Heart right ventricle (tissue), 16 donors: ENCODE measurements around the gene NT5C3A. TPM values are rescaled to one million over a fixed set of nuclear protein-coding genes. Genes with fewer than 3 reads are reported as not detected.
A peak's percentile ranks its signal among the peaks of the same experiment; 100 is the strongest.

Source experiments
- ATAC-seq, 8 donors: fragments of 200-7000 bp; cut with Tn5 transposase; one replicate each; pipeline ENCODE4 v1.9.1; 2020; ENCODE audit warnings: mild to moderate bottlenecking in 8 of 8, moderate library complexity in 8 of 8, moderate number of reproducible peaks in 1 of 8
- DNase-seq, 2 donors: peaks; one replicate each; pipeline ENCODE4 v3.0.0-alpha.2; 2020
- H3K27ac ChIP-seq, 10 donors: fragments of 200-600 bp; sonication (generic) in 2 of 10; one replicate each; pipeline versions ENCODE4 v1.5.0 to v1.8.0; 2020 to 2022; ENCODE audit warnings: mild to moderate bottlenecking in 3 of 10
- H3K27me3 ChIP-seq, 7 donors: fragments of 200-600 bp; one replicate each; pipeline ENCODE4 v1.8.0; 2021 to 2022; ENCODE audit warnings: mild to moderate bottlenecking in 2 of 7
- H3K36me3 ChIP-seq, 9 donors: fragments of 200-600 bp; sonication (generic) in 1 of 9; one replicate each; pipeline versions ENCODE4 v1.5.0 to v1.8.0; 2020 to 2022; ENCODE audit warnings: mild to moderate bottlenecking in 2 of 9
- H3K4me1 ChIP-seq, 9 donors: fragments of 200-600 bp; sonication (generic) in 1 of 9; one replicate each; pipeline versions ENCODE4 v1.5.0 to v1.8.0; 2020 to 2022; ENCODE audit warnings: mild to moderate bottlenecking in 4 of 9
- H3K4me3 ChIP-seq, 10 donors: fragments of 200-600 bp; sonication (generic) in 2 of 10; one replicate each; pipeline versions ENCODE4 v1.5.0 to v1.8.0; 2020 to 2022; ENCODE audit warnings: mild to moderate bottlenecking in 7 of 10, moderate library complexity in 2 of 10
- H3K9me3 ChIP-seq, 11 donors: fragments of 200-600 bp in 10 of 11; sonication (generic) in 2 of 11; one replicate each; pipeline versions ENCODE4 v1.5.0 to v1.8.0; 2013 to 2022; ENCODE audit warnings: mild to moderate bottlenecking in 2 of 11, control low read depth in 1 of 11, moderate library complexity in 1 of 11
- WGBS, 2 donors: extraction: QIAGEN DNeasy Blood & Tissue Kit; methylation state at CpG; one replicate each; pipeline ENCODE4 v1.1.7; 2013; ENCODE audit warnings: inconsistent platforms in 1 of 2; 5-methylcytosine and 5-hydroxymethylcytosine counted together
- intact Hi-C, 10 donors: fragments of 100-400 bp; cut with DNase I; formaldehyde crosslinking; loops; one replicate each; pipeline versions ENCODE4 v1.11.1 to v1.14.2; 2022
- polyA plus RNA-seq, 2 donors: library from polyadenylated mRNA; stranded (reverse); fragments of 200-250 nt; gene quantifications; one replicate each; pipeline ENCODE4 v1.2.3, GENCODE V29; 2013
- total RNA-seq, 10 donors: library from RNA; stranded (reverse); fragmentation: NEBNext Ultra II Directional in 3 of 10; extraction: Animal tissue kit (Norgen Biotek cat#: 25700) in 3 of 10; gene quantifications; one replicate each; pipeline versions ENCODE4 v1.2.1 to v1.2.4, GENCODE V29; 2021 to 2023
- TF ChIP-seq, protein P1 (sequence below), 9 donors: fragments of 200-600 bp; sonication (generic) in 2 of 9; IDR thresholded peaks; one replicate each; pipeline versions ENCODE4 v1.5.0 to v1.8.0; 2021 to 2022; ENCODE audit warnings: antibody characterized with exemption in 9 of 9, mild to moderate bottlenecking in 5 of 9, moderate library complexity in 1 of 9
- donor health status: Arrhythmogenic right ventricular cardiomyopathy.
- donor health status: ischemic (EF 13 %, LVEDD 7.1; RV severe dilation, severe dysfunction).
- donor health status: healthy with polysubstance abuse.
- donor health status: DM: no; HTN: yes; CAD: no.
- donor health status: DM: no; HTN: no; CAD: no.
- donor health status: ischemic (EF 25% LVEDD 6.9; RV normal size, moderate dysfunction).
- donor health status: ischemic (EF 25% LVEDD 5.7; RV mildly dilated, moderate dysfunction).
- donor health status: healthy.
- donor health status: DM: yes; HTN: yes; CAD: no.
- donor health status: Ischemic cardiomyopathy.
- donor health status: ischemic (EF 35%, LVEDD 5.7; RV mildly dilated, moderate dysfunction).
- donor health status: nonischemic (EF 11% LVEDD 7.7; RV severe dilation, severe dysfunction).
- donor health status: DM: yes; HTN: yes; CAD: no.
- donor health status: PGD.
- donor health status: ischemic (EF 29% LVEDD 5.4; RV normal size, mild dysfunction).
- donor health status: nonischemic (EF 23%, LVEDD 6.1; RV moderate dilation, normal function).

The NT5C3A gene
- total and polyA plus RNA-seq, 12 donors = 11.6 to 32.6 (median 18.9) TPM

DNA sequence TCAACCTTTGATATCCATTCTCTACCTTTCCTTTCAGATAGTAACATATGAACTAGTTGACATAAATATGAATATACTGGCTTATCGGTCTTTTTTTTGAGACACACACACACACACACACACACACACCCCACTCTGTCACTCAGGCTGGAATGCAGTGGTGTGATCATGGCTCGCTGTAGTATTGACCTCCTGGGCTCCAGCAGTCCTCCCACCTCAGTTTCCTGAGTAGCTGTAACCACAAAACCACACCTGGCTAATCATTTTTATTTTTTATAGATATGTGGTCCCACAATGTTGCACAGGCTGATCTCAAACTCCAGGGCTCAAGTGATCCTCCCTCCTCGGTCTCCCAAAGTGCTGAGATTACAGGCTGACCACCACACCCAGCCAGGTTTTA is 14.2 kb upstream of the NT5C3A start:
- DNase-seq = no peak
- H3K27me3 ChIP-seq = no peaks in the 10 kb centered on the region
- H3K36me3 ChIP-seq = no peaks in the 10 kb centered on the region
- H3K9me3 ChIP-seq = no peaks in the 10 kb centered on the region
- H3K4me1 ChIP-seq = peaks cover 0 to 15% (median 0%) of the 10 kb centered on the region in 9 donors
- 78 to 94% methylated on average over 3 of the region's 3 CpGs for WGBS, 2 donors
- no peak overlapping the region for H3K27ac ChIP-seq
- no peak overlapping the region for H3K4me3 ChIP-seq
- no peak for ATAC-seq
- intact Hi-C loops = no loop called here
- TF ChIP-seq, protein P1, sequence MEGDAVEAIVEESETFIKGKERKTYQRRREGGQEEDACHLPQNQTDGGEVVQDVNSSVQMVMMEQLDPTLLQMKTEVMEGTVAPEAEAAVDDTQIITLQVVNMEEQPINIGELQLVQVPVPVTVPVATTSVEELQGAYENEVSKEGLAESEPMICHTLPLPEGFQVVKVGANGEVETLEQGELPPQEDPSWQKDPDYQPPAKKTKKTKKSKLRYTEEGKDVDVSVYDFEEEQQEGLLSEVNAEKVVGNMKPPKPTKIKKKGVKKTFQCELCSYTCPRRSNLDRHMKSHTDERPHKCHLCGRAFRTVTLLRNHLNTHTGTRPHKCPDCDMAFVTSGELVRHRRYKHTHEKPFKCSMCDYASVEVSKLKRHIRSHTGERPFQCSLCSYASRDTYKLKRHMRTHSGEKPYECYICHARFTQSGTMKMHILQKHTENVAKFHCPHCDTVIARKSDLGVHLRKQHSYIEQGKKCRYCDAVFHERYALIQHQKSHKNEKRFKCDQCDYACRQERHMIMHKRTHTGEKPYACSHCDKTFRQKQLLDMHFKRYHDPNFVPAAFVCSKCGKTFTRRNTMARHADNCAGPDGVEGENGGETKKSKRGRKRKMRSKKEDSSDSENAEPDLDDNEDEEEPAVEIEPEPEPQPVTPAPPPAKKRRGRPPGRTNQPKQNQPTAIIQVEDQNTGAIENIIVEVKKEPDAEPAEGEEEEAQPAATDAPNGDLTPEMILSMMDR (IDR thresholded peaks at IDR 0.05) = no peak

DNA sequence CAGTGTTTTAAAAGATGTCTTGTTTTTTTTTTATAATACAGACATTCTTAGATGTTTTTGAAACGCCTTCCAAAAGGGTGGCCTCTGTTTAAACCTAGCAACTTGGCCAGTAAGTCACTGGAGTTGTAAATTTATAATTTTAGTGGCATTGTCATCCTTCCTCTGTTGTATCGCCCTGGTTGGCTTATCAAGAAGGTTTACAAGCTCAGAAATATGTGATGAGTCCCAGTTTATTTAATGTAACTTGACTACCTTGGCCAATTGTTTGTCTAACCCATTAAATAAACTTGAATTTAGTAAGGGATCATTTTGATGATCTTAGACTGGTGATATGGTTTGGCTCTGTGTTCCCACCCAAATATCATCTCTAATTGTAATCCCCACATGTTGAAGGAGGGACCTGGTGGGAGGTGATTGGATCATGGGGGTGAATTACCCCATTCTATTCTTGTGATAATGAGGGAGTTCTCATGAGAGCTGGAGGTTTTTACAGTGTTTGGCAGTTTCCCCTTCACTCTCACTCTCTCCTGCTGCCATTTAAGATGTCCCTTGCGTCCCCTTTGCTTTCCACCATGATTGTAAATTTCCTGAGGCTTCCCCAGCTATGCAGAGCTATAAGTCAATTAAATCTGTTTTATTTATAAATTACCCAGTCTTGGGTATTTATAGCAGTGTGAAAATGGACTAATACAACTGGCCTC is 13.4 kb upstream of the NT5C3A start:
- WGBS, 2 donors = 73 to 82% methylated on average over 3 of the region's 3 CpGs
- Histone ChIP-seq H3K4me1 (peaks cover 0 to 15% (median 0%) of the 10 kb centered on the region in 9 donors), H3K4me3 (no peak overlapping the region), H3K27ac (no peak overlapping the region), H3K36me3 (no peaks in the 10 kb centered on the region), H3K9me3 (peaks cover 0 to 1% (median 0%) of the 10 kb centered on the region in 11 donors), H3K27me3 (no peaks in the 10 kb centered on the region)
- TF ChIP-seq, protein P1 (IDR thresholded peaks at IDR 0.05) = no peak
- DNase-seq (no peak), ATAC-seq (no peak)
- intact Hi-C loops = no loop called here

DNA sequence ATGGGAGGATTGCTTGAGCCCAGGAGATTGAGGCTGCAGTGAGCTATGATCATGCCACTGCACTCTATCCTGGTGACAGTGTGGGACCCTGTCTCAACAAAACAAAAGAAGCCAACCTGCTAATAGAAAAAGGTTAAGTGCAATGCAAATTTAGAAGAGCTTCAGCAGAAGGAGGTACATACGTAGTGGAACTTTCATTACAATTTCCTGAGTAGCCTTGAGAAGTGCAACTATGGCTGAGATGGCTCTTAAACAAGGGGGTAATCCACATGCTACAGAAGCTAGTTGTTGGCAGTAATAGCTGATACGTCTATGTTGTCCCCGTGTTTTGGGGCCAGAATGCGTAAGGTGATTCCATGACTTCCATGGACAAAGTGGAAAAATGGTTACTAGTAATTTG is 10.7 kb upstream of the NT5C3A start:
- H3K27me3 ChIP-seq = no peaks in the 10 kb centered on the region
- WGBS, 2 donors = 80 to 94% methylated on average over 4 of the region's 4 CpGs
- TF ChIP-seq, protein P1 (IDR thresholded peaks at IDR 0.05) = no peak

DNA sequence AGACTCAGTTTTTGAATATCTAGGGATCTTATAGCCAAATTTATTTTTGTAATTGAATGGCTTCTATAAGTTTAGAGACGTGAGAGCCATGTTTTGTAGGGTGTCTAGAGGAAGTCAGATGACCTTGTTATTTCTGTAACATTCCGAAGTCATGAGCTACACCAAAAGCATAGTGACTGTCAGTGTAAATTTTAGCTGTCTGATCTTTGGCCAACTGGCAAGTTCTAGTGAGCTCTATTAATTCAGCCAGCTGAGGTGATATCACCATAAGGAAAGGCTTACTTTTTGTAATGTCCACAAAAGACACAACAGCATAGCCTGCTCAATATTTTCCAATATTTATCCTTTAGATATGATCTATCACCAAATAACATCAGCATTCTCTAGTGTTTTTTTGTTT is 9.9 kb upstream of the NT5C3A start:
- 8 to 9% methylated on average over 2 of the region's 2 CpGs for WGBS, 2 donors
- Histone ChIP-seq H3K36me3 (no peaks in the 10 kb centered on the region), H3K27ac (peak overlapping the region in 6 of 10 donors; percentile 42 to 79 (median 71)), H3K27me3 (no peaks in the 10 kb centered on the region), H3K9me3 (peaks cover 0 to 21% (median 11%) of the 10 kb centered on the region in 11 donors), H3K4me3 (no peak overlapping the region), H3K4me1 (peaks cover 0 to 20% (median 0%) of the 10 kb centered on the region in 9 donors)
- TF ChIP-seq, protein P1 (IDR thresholded peaks at IDR 0.05) = no peak
- ATAC-seq = peak; percentile 67 to 95 (median 81)
- intact Hi-C loops = no loop called here
- peak in 1 of 2 donors; percentile 50 for DNase-seq

More for the DNA sequence above, 10.7 kb upstream of the NT5C3A start:
- Histone ChIP-seq H3K36me3 (no peaks in the 10 kb centered on the region), H3K4me3 (no peak overlapping the region), H3K27ac (peak overlapping the region in 5 of 10 donors; percentile 65 to 79 (median 73)), H3K9me3 (peaks cover 0 to 21% (median 11%) of the 10 kb centered on the region in 11 donors), H3K4me1 (peaks cover 0 to 16% (median 0%) of the 10 kb centered on the region in 9 donors)
- intact Hi-C loops = no loop called here
- ATAC-seq (peak in 1 of 8 donors; percentile 47), DNase-seq (no peak)
